HCT116 (cell line): Measurements from ENCODE around the gene SDK1. TPM values are rescaled to one million over a fixed set of nuclear protein-coding genes. Genes with fewer than 3 reads are reported as not detected.

ENCODE experiments used
- ATAC-seq: fragments of 200-7000 bp; cut with Tn5 transposase; 2 replicates; pipeline ENCODE4 v1.9.1; 2020; ENCODE audit warnings: mild to moderate bottlenecking, moderate library complexity
- BruUV-seq: library from RNA; stranded (reverse); fragments of 400-500 nt; replicated peaks from 2 replicates; lab custom pipeline; 2021; lab: Mats Ljungman, UMichigan
- CTCF ChIA-PET: fragments of 300-600 bp; sonication (Branson Sonifier 250); formaldehyde crosslinking; loops from one replicate; lab custom pipeline; 2021; ENCODE audit warnings: antibody characterized with exemption; lab: Charles Lee
- POLR2A ChIA-PET: fragments of 300-600, 350-600 bp; sonication (Branson Sonifier 250); formaldehyde crosslinking; loops from one replicate; lab custom pipeline; 2021; ENCODE audit warnings: antibody characterized with exemption; lab: Charles Lee
- RAD21 ChIA-PET, 2 experiments: fragments of 300-600 bp; sonication (Branson Sonifier 250); formaldehyde crosslinking; loops; one replicate each; lab custom pipeline; 2023; ENCODE audit warnings: low total read pairs in 2 of 2; ENCODE audit not compliant: uncharacterized antibody in 2 of 2, unreplicated experiment in 2 of 2, low non-redundant PET in 1 of 2; lab: Charles Lee
- DNase-seq: peaks from one replicate; pipeline ENCODE4 v3.0.0-alpha.2; 2010; ENCODE audit warnings: low read depth, low spot score
- H2AFZ ChIP-seq: fragments of 200-600 bp; shearing (Covaris generic), sonication (generic); 2 replicates; pipeline ENCODE4 v1.6.1; 2017; ENCODE audit warnings: low read depth, mixed run types, mixed read lengths, antibody characterized with exemption, low read length; ENCODE audit not compliant: poor library complexity, severe bottlenecking
- H3K27ac ChIP-seq: 2 replicates; pipeline ENCODE4 v1.5.1; 2012; ENCODE audit warnings: low read depth, low read length
- H3K27me3 ChIP-seq: fragments of 200-600 bp; sonication (generic); 2 replicates; pipeline ENCODE4 v1.6.1; 2016; ENCODE audit warnings: mixed run types, low read length, mixed read lengths; ENCODE audit not compliant: insufficient read depth
- H3K36me3 ChIP-seq, 2 experiments: fragments of 200-500 bp in 1 of 2; fragments of 200-600 bp in 1 of 2; sonication (Bioruptor generic) in 1 of 2; sonication (generic) in 1 of 2; 2 replicates each; pipeline versions ENCODE4 v1.5.1 to v1.6.1; 2014 to 2016; ENCODE audit warnings: low read length in 2 of 2, inconsistent platforms in 1 of 2, mixed read lengths in 1 of 2, mixed run types in 1 of 2; ENCODE audit not compliant: insufficient read depth in 2 of 2, control insufficient read depth in 1 of 2
- H3K4me1 ChIP-seq, 2 experiments: fragments of 200-600 bp in 1 of 2; sonication (generic) in 1 of 2; 2 replicates each; pipeline versions ENCODE4 v1.5.1 to v1.6.1; 2012 to 2017; ENCODE audit warnings: low read length in 2 of 2, inconsistent platforms in 1 of 2, mild to moderate bottlenecking in 1 of 2, mixed read lengths in 1 of 2, mixed run types in 1 of 2, moderate library complexity in 1 of 2; ENCODE audit not compliant: insufficient read depth in 2 of 2, control insufficient read depth in 1 of 2
- H3K4me2 ChIP-seq: fragments of 200-600 bp; sonication (generic); 2 replicates; pipeline ENCODE4 v1.6.1; 2017; ENCODE audit warnings: mixed run types, low read length, mixed read lengths
- H3K4me3 ChIP-seq, 2 experiments: fragments of 200-600 bp in 1 of 2; sonication (generic) in 1 of 2; replicated peaks in 1 of 2; 2 replicates each; pipeline ENCODE4 v1.5.1; 2011 to 2016; ENCODE audit warnings: low read length in 2 of 2, control low read depth in 1 of 2, low read depth in 1 of 2, mild to moderate bottlenecking in 1 of 2, mixed read lengths in 1 of 2, mixed run types in 1 of 2
- H3K79me2 ChIP-seq: fragments of 200-600 bp; sonication (generic); 2 replicates; pipeline ENCODE4 v1.6.1; 2017; ENCODE audit warnings: mild to moderate bottlenecking, mixed run types, low read length, moderate library complexity, mixed read lengths; ENCODE audit not compliant: insufficient read depth
- H3K9ac ChIP-seq: fragments of 200-600 bp; sonication (generic); 2 replicates; pipeline ENCODE4 v1.6.1; 2016; ENCODE audit warnings: low read length, mixed read lengths
- H3K9me2 ChIP-seq: fragments of 200-600 bp; sonication (generic), shearing (Covaris generic); 2 replicates; pipeline ENCODE4 v1.6.1; 2017; ENCODE audit warnings: mixed run types, mild to moderate bottlenecking, moderate library complexity; ENCODE audit not compliant: insufficient read depth
- H3K9me3 ChIP-seq, 2 experiments: fragments of 200-500 bp in 1 of 2; fragments of 200-600 bp in 1 of 2; sonication (Bioruptor generic) in 1 of 2; sonication (generic) in 1 of 2; 2 replicates each; pipeline ENCODE4 v1.6.1; 2014 to 2017; ENCODE audit warnings: low read length in 2 of 2, mixed read lengths in 2 of 2, inconsistent platforms in 1 of 2, low read depth in 1 of 2, mild to moderate bottlenecking in 1 of 2, mixed run types in 1 of 2, moderate library complexity in 1 of 2; ENCODE audit not compliant: control insufficient read depth in 1 of 2, insufficient read depth in 1 of 2
- H4K20me1 ChIP-seq: fragments of 200-600 bp; sonication (generic), shearing (Covaris generic); 2 replicates; pipeline ENCODE4 v1.6.1; 2017; ENCODE audit warnings: mixed run types, mild to moderate bottlenecking, moderate library complexity; ENCODE audit not compliant: insufficient read depth
- ELF1 ChIP-seq: IDR thresholded peaks from 2 replicates; pipeline ENCODE4 v1.6.1; 2012; ENCODE audit warnings: low read depth, borderline replicate concordance
- FOSL1 ChIP-seq: IDR thresholded peaks from 2 replicates; pipeline ENCODE4 v1.6.1; 2012; ENCODE audit warnings: low read depth
- POLR2A ChIP-seq: IDR thresholded peaks from 2 replicates; pipeline ENCODE4 v1.7.0; 2011; ENCODE audit warnings: borderline replicate concordance; ENCODE audit not compliant: insufficient read depth, insufficient read length; ENCODE audit errors: extremely low read depth
- RAD21 ChIP-seq: IDR thresholded peaks from 2 replicates; pipeline ENCODE4 v1.6.1; 2012; ENCODE audit warnings: low read depth, mild to moderate bottlenecking
- TCF7L2 ChIP-seq: IDR thresholded peaks from 2 replicates; pipeline ENCODE4 v1.7.0; 2011; ENCODE audit warnings: borderline replicate concordance, inconsistent platforms; ENCODE audit not compliant: insufficient read depth, insufficient read length; ENCODE audit errors: extremely low read depth
- intact Hi-C: fragments of 100-400 bp; cut with micrococcal nuclease; formaldehyde crosslinking; loops from 2 replicates; pipeline ENCODE4 v1.10.0; 2022
- total RNA-seq: library from RNA; stranded (reverse); gene quantifications from one replicate; pipeline ENCODE4 v1.2.1, GENCODE V29; 2021; ENCODE audit not compliant: unreplicated experiment
- TF ChIP-seq, protein P1 (sequence below): IDR thresholded peaks from 2 replicates; pipeline ENCODE4 v1.6.1; 2012
- TF ChIP-seq, protein P2 (sequence below): IDR thresholded peaks from 2 replicates; pipeline ENCODE4 v1.6.1; 2012; ENCODE audit warnings: low read depth
- TF ChIP-seq, protein P3 (sequence below), 3 experiments: fragments of 200-600 bp in 1 of 3; sonication (generic) in 1 of 3; IDR thresholded peaks in 2 of 3; conservative IDR thresholded peaks in 1 of 3; 2 replicates each; pipeline ENCODE4 v1.5.1; 2012 to 2017; ENCODE audit warnings: low read depth in 2 of 3, low read length in 2 of 3, antibody characterized with exemption in 1 of 3, borderline replicate concordance in 1 of 3, control low read depth in 1 of 3, mild to moderate bottlenecking in 1 of 3, mixed read lengths in 1 of 3, mixed run types in 1 of 3, moderate library complexity in 1 of 3; ENCODE audit not compliant: insufficient read depth in 1 of 3
- TF ChIP-seq, protein P4 (sequence below): IDR thresholded peaks from 2 replicates; pipeline ENCODE4 v1.6.1; 2012

The SDK1 gene
- total RNA-seq, 1 experiment from 2014 or later = 0.05 TPM

DNA sequence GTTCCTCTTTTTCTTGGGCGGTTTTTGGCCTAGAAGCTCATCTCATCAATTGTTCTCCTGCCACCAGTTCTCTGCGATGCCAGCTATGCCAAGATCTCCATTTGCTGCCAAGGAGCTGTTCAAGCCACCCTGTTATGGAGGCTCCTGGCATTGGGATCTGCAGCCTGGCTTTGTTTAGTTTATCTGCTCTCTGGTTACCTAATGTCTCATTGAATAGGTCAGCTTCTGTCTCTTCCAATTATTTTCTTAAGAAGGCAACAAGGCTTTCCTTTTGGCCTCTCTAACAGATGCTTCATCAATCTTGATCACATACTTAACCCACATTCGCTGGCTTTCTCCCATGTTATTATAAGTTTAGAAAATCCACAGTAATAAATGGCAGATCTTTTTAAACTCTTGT lies 20.6 kb upstream of the SDK1 start:
- no TSS peak for BruUV-seq

More for the DNA sequence above, 20.6 kb upstream of the SDK1 start:
- H3K4me1 ChIP-seq = no peaks in the 10 kb centered on the region
- no peak overlapping the region for H3K4me2 ChIP-seq
- no peak overlapping the region for H3K9ac ChIP-seq
- H2AFZ ChIP-seq = no peak overlapping the region
- TF ChIP-seq, protein P1, sequence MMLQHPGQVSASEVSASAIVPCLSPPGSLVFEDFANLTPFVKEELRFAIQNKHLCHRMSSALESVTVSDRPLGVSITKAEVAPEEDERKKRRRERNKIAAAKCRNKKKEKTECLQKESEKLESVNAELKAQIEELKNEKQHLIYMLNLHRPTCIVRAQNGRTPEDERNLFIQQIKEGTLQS = no peak
- TF ChIP-seq, protein P2, sequence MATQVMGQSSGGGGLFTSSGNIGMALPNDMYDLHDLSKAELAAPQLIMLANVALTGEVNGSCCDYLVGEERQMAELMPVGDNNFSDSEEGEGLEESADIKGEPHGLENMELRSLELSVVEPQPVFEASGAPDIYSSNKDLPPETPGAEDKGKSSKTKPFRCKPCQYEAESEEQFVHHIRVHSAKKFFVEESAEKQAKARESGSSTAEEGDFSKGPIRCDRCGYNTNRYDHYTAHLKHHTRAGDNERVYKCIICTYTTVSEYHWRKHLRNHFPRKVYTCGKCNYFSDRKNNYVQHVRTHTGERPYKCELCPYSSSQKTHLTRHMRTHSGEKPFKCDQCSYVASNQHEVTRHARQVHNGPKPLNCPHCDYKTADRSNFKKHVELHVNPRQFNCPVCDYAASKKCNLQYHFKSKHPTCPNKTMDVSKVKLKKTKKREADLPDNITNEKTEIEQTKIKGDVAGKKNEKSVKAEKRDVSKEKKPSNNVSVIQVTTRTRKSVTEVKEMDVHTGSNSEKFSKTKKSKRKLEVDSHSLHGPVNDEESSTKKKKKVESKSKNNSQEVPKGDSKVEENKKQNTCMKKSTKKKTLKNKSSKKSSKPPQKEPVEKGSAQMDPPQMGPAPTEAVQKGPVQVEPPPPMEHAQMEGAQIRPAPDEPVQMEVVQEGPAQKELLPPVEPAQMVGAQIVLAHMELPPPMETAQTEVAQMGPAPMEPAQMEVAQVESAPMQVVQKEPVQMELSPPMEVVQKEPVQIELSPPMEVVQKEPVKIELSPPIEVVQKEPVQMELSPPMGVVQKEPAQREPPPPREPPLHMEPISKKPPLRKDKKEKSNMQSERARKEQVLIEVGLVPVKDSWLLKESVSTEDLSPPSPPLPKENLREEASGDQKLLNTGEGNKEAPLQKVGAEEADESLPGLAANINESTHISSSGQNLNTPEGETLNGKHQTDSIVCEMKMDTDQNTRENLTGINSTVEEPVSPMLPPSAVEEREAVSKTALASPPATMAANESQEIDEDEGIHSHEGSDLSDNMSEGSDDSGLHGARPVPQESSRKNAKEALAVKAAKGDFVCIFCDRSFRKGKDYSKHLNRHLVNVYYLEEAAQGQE = no peak
- no peak for TF ChIP-seq ELF1
- no peak for TF ChIP-seq POLR2A
- no peak for TF ChIP-seq RAD21
- TF ChIP-seq, protein P3, sequence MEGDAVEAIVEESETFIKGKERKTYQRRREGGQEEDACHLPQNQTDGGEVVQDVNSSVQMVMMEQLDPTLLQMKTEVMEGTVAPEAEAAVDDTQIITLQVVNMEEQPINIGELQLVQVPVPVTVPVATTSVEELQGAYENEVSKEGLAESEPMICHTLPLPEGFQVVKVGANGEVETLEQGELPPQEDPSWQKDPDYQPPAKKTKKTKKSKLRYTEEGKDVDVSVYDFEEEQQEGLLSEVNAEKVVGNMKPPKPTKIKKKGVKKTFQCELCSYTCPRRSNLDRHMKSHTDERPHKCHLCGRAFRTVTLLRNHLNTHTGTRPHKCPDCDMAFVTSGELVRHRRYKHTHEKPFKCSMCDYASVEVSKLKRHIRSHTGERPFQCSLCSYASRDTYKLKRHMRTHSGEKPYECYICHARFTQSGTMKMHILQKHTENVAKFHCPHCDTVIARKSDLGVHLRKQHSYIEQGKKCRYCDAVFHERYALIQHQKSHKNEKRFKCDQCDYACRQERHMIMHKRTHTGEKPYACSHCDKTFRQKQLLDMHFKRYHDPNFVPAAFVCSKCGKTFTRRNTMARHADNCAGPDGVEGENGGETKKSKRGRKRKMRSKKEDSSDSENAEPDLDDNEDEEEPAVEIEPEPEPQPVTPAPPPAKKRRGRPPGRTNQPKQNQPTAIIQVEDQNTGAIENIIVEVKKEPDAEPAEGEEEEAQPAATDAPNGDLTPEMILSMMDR (IDR thresholded peaks at IDR 0.05 in 2 of 3, conservative IDR thresholded peaks at IDR 0.05 in 1 of 3; ENCODE audit: borderline replicate concordance in 1 of 3, insufficient read depth in 1 of 3, low read depth in 2 of 3, low read length in 2 of 3) = no peak
- TF ChIP-seq, protein P4, sequence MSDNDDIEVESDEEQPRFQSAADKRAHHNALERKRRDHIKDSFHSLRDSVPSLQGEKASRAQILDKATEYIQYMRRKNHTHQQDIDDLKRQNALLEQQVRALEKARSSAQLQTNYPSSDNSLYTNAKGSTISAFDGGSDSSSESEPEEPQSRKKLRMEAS = no peak
- no peak for TF ChIP-seq FOSL1
- TF ChIP-seq TCF7L2 = no peak
- DNase-seq (no peak), ATAC-seq (no peak)
- CTCF ChIA-PET = no interaction called here
- H3K79me2 ChIP-seq = no peaks in the 10 kb centered on the region
- POLR2A ChIA-PET = no interaction called here
- H3K4me3 ChIP-seq = no peak overlapping the region
- no peaks in the 10 kb centered on the region for H3K9me2 ChIP-seq
- no peaks in the 10 kb centered on the region for H3K9me3 ChIP-seq
- RAD21 ChIA-PET = no interaction called here
- intact Hi-C loops = no loop called here
- no peaks in the 10 kb centered on the region for H3K27me3 ChIP-seq
- no peak overlapping the region for H3K27ac ChIP-seq
- H3K36me3 ChIP-seq = no peaks in the 10 kb centered on the region
- no peaks in the 10 kb centered on the region for H4K20me1 ChIP-seq
